Measurements from ENCODE around the gene EPB41L1.

GRCh38 chr20:36180323-36180722 is 25.8 kb downstream of the EPB41L1 start:
- TF ChIP-seq CTCF (optimal IDR thresholded peaks at IDR 0.05 in 1 of 3, IDR thresholded peaks at IDR 0.05 in 1 of 3, conservative IDR thresholded peaks at IDR 0.05 in 1 of 3; ENCODE audit: extremely low read depth in 1 of 3, insufficient read depth in 2 of 3, low read length in 3 of 3) (no peak), EZH2 (IDR thresholded peaks at IDR 0.05; ENCODE audit: low read length) (no peak)
